CD4-positive, alpha-beta T cell treated with Interleukin-1 beta for 1 hour (primary cell): Measurements from ENCODE around the gene RNF32.
"Not testable (repeated sequence)": the region's sequence is repeated elsewhere in the genome, so short reads cannot be mapped to it uniquely, and the experiment has no call there.

Experiments used
- DNase-seq, 2 donors: peaks; one replicate each; pipeline ENCODE4 v3.0.0-alpha.2; 2020 to 2022

RNF32 gene

DNA sequence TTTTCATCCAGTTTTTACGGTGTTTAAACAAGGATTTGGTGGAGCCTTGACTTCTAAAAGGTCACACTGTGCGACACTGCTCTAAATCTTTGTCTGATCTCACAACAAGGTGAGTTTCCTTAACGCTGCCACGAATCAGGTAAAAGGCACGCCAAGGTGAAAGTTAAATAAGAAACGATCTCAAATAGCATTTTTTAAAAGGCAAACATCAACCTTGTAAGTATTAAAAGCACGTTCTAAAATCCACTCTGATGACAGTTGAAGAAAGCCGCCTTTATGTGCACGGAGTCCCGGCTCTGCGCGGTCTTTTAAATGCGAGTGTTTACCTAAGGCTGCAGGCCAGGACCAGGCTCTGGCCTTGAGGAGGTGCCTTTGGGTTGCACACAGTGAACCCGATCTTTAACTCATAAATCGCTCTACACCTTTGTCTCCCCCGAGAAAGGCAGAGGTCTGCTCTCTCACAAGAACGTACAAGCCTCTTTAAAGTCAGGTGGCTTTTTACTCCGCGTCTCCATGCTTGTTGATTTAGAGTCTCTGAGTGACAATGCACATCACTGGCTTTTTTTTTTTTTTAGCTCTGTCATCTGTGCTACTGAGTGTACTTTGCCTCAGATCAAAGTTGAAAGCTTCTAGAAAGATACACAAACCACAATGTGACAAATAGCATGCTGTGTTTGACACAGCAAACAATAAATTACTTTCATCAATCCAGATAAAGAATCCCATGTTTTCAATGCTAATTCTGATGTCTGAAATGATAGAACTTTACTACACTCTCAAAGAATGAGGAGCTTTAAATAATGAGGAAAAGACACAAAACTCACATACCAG lies 25.9 kb upstream of the RNF32 start:
- DNase-seq: no peak

DNA sequence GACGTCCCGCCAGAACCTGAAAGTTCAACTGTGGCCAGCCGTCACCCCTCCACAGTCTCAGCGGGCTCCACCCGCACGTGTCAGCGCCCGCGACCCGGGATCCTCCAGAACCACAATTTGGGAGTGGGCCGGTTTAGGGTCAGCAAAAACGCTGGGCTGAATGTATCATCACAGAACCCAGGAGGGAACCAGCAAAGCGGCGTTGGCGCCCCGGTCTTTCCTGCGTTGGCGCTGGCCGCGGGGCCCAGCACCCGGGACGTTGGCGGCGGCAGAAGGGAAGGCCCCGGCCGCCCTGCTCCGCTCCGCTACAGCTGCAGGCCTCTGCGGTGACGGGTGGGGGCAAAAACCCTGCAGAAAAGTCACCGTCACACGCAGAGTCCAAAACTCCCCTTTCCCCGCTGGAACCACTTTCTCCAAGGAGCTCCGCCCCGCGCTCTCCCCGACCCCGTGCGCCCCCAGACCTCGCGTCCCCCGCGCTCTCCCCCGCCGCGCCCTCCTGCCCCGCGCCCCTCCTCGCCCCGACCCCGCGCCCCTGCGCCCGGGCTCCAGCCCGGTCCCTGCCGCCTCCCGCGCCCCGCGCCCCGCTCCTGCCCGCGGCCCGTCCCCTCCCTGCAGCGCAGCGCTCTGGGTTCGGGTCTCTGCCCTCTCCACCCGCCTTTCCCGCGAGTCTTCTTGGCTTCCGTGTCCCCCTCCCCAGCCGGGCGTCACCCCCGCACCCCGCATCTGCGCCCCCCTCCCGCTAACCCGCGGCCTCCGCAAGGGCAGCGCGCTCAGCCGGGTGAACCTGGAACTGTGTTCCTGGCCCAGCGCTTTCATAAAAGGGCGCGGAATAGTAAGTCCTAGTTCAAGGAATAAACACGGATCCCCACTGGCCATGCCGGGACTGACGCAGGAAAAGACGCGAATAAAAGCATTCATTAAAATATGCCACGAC lies 24.0 kb upstream of the RNF32 start:
- peak in 1 of 2 donors; percentile 6 for DNase-seq

DNA sequence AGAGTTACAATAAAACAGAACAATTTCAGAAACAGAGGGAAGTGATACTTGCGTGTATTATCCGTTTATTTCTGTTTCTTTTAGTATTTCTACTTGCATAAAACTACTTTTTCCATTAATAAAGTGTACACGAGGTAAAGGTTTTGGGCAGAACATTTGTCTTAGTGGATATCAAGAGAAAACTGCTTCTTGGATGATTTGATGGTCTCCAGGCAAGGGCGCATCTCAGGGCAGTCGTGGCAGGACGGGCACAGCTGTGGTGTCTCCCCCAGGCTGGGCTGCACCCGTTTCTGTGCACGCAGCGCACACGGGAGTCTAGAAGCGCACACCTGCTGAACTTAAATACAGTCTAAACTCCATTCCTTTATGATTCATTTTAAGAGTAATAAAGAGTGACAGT lies 23.4 kb upstream of the RNF32 start:
- DNase-seq: no peak

GRCh38 chr7:156618078-156618779 lies 22.3 kb upstream of the RNF32 start:
- no peak for DNase-seq

DNA sequence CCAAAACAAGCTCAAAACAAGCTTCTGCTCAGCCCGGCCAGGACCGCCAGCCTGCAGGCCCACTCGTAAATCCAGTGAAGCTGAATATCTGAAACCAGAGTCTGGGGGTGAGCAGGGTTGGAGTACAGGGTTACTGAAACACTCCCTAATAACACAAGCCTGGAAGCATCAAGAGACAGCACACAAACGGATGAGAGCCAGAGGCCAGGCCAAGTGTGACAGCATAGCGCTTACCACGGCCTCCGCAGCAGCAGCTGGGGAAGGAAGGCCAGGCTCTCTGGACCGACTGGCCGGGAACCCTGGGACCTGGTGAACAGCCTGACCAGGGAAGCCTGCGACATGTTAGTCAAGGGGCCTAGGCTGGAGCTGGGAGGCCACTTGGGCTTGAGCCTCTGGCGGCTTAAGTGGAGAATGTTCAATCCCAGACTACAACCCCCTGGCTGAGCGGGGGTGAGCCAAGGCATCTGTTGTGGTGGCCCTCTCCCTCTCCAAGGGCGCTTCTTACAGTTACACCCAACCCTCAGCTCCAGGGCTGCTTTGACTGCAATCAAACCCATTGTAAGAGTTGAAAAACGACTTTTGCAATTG lies 21.7 kb upstream of the RNF32 start:
- no peak for DNase-seq

- DNase-seq: not testable (repeated sequence)
These were observed 20.9 kb upstream of the RNF32 start for GRCh38 chr7:156619488-156620290.

DNA sequence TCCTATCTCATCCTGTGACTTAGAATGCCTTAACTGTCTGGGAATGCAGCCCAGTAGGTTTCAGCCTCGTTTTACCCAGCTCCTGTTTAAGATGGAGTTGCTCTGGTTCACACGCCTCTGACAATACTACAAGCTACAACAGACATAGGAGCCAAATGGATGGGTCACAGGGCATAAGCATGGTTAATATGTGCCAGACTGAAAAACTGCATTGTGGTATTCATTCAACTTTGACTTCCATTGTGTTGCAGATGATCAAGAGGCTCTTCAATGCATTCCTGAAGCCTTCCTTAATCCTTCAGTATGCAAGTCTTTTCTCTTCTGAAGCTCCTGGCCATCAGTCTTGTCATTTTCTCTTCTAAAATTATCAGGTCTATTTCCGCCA lies 20.3 kb upstream of the RNF32 start:
- DNase-seq: no peak

DNA sequence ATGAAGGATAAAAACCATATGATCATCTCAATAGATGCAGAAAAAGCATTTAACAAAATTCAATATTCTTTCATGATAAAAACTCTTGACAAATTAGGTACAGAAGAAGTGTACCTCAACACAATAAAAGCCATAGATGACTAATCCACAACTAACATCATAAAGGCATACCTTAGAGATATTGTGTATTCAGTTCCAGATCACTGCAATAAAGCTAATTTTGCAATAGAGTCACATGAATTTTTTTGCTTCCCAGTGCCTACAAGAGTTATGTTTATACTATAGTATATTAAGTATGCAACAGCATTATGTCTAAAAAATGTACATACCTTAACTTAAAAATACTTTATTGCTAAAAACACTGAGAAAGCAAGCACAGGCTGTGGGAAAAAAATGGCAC lies 18.9 kb upstream of the RNF32 start:
- no peak for DNase-seq

DNA sequence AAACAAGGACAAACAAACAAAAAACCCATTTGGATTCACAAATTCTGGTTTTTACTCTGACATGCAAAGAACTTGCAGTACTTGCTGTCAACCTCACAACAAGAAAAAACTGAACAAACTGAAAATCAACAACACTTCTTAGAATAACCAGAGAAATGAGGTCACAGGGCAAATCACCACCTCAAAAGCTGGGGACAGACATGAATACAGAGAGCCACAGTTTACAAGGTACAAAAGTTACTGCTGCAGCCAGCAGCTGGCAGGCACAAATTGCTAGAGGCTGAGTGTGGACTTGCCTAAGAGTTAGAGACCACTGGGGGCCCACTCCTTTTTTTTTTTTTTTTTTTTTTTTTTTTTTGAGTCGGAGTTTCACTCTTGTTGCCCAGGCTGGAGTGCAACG lies 15.0 kb upstream of the RNF32 start:
- DNase-seq: peak in 1 of 2 donors; percentile 14

GRCh38 chr7:156626220-156626895 lies 14.2 kb upstream of the RNF32 start:
- no peak for DNase-seq

- DNase-seq: no peak
These were observed 12.0 kb upstream of the RNF32 start for GRCh38 chr7:156628562-156628961.

GRCh38 chr7:156629873-156630272 lies 10.7 kb upstream of the RNF32 start:
- DNase-seq: no peak

- DNase-seq: no peak
These were observed 6.5 kb upstream of the RNF32 start for GRCh38 chr7:156634117-156634516.

- no peak for DNase-seq
These were observed 4.8 kb upstream of the RNF32 start for GRCh38 chr7:156635529-156636385.

DNA sequence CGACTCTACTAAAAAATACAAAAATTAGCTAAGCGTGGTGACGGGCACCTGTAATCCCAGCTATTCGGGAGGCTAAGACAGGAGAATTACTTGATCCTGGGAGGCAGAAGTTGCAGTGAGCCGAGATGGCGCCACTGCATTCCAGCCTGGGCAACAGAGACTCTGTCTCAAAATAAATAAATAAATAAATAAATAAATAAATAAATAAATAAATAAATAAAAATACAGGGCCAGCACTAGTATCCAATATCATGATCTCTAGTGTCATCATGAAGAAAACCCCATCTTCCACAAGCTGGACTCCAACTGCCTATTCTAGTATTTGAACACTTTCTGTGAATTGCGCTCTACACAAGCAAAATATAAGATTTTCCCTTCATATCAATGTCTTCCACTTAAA lies 3.5 kb upstream of the RNF32 start:
- not testable (repeated sequence) for DNase-seq

DNA sequence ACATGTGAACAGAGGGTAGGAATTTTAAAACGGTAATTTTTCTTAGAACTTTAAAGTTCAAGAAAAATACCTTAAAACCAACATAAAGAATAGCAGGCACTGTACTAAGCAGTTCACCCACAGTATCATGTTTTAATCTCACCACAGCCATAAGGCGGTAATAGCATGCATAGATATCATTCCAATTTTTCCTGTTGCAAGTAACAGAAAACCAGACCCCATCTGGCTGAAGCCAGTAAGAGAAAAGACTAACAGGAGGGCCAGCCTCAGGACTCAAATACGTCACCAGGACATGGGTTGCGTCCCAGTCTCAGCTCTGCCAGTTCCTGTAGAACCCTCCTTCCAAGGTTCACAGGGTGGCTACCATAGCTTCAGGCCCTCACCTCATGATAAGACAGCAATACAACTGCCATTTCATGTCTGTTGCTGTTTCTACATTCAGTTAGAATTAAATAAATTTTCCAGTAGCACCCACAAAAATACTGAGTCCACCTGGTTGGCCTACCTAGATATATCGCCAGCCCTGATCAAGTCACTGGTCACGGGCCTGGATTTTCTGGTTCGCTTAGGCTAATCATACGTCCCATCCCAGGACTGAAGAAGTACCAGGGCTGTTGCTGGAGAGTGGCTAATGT lies 2.0 kb upstream of the RNF32 start:
- no peak for DNase-seq

DNA sequence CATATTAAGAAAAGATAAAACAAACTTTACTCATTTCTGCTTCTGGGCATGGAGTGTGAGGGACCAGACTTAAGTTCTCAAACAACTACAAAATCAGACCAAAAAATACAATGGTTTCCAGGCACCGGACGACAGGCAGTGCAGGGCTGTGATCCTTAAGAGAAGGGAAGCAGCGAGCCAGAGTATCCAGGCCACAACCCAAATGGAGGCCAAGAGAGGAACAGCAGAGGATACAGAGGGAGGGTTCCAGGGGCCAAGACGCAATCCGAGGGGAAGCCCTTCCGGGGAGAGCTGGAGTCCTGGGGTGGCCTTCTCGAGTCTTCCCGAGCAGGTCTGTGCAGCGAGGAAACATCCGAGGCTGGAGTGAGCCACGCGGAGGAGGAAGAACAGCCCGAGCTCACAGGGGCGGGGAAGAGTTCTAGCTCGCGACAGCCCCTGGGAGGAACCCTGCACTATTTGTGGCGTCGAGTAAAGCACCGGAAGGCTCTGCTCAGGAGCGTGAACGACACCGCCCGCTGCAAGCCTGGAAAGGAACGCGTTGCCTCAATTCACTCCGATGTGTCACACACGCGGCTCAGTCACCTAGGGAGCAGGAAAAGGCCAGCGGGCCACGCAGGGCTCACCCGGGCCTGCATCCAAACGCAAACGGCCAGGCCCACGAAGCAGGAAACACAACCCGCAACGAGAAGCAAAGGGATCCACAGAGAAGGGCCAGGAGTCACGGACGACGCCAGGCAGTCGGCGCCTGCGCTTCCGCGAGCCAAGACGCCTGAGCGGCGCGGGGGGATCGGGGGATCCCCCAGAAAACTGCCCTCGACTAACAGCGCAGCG lies 933 bp upstream of the RNF32 start:
- no peak for DNase-seq

- peak; percentile 51 to 60 for DNase-seq
These were observed 443 bp downstream of the RNF32 start for GRCh38 chr7:156640949-156641485.
